Activated CD4-positive, alpha-beta memory T cell treated with anti-CD3 and anti-CD28 coated beads, Interleukin-2, amount 10 ng/mL, durations not matched to agents 7 days and 5 days (primary cell): ENCODE results near the gene PRKCA. TPM values are rescaled to one million over a fixed set of nuclear protein-coding genes. Genes with fewer than 3 reads are reported as not detected.

Source experiments
- CTCF ChIA-PET: fragments of 350-600 bp; sonication (Branson Sonifier 250); formaldehyde crosslinking; loops from one replicate; lab custom pipeline; 2021; ENCODE audit warnings: antibody characterized with exemption, inconsistent platforms; lab: Charles Lee
- POLR2A ChIA-PET: fragments of 350-600 bp; sonication (Branson Sonifier 250); formaldehyde crosslinking; loops from one replicate; lab custom pipeline; 2021; ENCODE audit warnings: antibody characterized with exemption; lab: Charles Lee
- DNase-seq: peaks from one replicate; pipeline ENCODE4 v3.0.0-alpha.2; 2020
- H3K27ac Mint-ChIP-seq: one replicate; pipeline ENCODE4 v1.8.0; 2021; ENCODE audit warnings: mild to moderate bottlenecking, mixed read lengths
- H3K27me3 Mint-ChIP-seq: one replicate; pipeline ENCODE4 v1.8.0; 2021; ENCODE audit warnings: mixed read lengths
- H3K36me3 Mint-ChIP-seq: one replicate; pipeline ENCODE4 v1.8.0; 2021; ENCODE audit warnings: low read depth, mixed read lengths
- H3K4me1 Mint-ChIP-seq: one replicate; pipeline ENCODE4 v1.8.0; 2021; ENCODE audit warnings: mixed read lengths
- H3K4me3 Mint-ChIP-seq: one replicate; pipeline ENCODE4 v1.8.0; 2021; ENCODE audit warnings: mild to moderate bottlenecking, mixed read lengths
- H3K9me3 Mint-ChIP-seq: one replicate; pipeline ENCODE4 v1.8.0; 2021; ENCODE audit warnings: mixed read lengths
- total RNA-seq, 2 experiments: library from RNA; stranded (reverse); gene quantifications; one replicate each; pipeline ENCODE4 v1.2.3, GENCODE V29; 2021

PRKCA gene
- total RNA-seq, 2 experiments from 2014 or later = 57.6 to 61.3 TPM

DNA sequence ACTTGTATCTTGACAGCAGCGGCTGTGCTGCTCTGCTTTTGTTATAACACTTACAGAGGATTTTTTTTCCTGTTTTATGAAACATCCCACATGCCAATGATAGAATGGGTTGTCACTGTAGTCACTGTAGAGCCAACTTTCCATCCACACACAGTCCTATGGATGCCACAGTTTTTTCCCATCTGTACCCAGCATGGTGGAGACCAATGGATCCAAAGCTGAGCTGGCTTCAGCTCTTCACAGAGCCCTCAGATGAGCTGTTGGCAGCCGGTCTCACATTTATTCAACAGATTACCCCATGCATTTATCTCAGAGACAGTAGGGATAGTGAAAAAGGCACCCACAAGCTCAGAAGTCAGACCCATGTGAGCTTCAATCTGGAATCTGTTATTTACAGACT lies 441.1 kb downstream of the PRKCA start:
- no peak overlapping the region for H3K27ac Mint-ChIP-seq
- H3K36me3 Mint-ChIP-seq = peaks cover 18% of the 10 kb centered on the region
- no peaks in the 10 kb centered on the region for H3K27me3 Mint-ChIP-seq
- no peaks in the 10 kb centered on the region for H3K9me3 Mint-ChIP-seq
- H3K4me1 Mint-ChIP-seq = no peaks in the 10 kb centered on the region
- H3K4me3 Mint-ChIP-seq = no peak overlapping the region
- ChIA-PET POLR2A (no interaction called here), CTCF (no interaction called here)
- DNase-seq = no peak

DNA sequence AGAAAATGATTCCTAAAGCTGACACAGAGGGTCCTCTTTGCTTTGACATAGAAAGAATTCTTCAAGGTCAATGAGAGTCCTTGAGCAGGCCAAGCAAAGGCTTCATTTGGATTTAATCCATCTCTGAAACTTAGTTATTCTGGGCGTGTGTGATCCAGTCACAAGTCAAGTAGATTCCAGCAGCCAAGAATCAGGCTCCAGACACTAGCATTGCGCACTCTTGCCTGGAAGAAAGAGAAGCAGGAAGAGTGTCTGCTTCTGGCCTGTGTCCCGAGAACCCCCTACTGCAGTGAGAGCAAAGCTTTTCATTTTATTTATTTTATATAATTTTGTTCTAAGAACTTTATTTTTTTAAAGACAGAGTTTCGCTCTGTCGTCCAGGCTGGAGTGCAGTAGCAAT lies 444.3 kb downstream of the PRKCA start:
- ChIA-PET CTCF (no interaction called here), POLR2A (no interaction called here)
- peaks cover 24% of the 10 kb centered on the region for H3K36me3 Mint-ChIP-seq

DNA sequence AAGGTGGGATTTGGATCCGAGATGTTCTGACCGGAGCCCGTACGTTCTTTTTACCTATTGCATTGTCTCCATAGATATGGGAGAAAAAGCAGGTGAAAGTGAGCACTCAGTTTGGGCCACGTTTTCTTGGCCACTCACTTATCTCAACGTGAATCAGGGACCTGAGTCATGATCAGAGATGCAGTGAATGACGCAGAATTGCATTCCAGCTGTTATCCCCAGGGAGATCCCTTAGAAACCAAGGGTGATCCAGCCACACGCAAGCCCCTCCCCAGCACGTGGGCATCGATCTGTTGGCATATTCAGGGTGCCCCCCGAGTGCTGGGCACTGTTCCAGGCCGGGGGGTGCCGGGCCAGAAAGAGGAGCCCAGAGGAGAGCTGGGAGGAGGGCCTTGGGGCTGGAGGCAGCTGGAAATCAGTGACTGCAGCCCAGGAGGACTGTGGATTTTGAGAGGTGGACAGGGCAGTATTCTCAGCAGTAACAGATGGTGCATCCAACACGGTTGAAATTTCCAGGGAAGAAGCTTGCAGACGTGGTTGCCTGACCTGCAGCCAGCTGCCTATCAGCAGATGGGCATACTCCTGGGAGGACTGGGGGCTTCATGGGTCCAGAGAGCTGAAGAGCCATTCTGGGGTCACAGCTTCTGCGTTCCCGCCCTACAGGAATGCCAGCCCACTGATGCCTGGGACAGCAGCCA lies 445.3 kb downstream of the PRKCA start:
- Mint-ChIP-seq H3K4me1 (no peaks in the 10 kb centered on the region), H3K9me3 (no peaks in the 10 kb centered on the region), H3K36me3 (peaks cover 15% of the 10 kb centered on the region), H3K27ac (no peak overlapping the region), H3K4me3 (no peak overlapping the region), H3K27me3 (no peaks in the 10 kb centered on the region)
- DNase-seq = no peak
- CTCF ChIA-PET = no interaction called here
- POLR2A ChIA-PET = no interaction called here

More for the DNA sequence above, 444.3 kb downstream of the PRKCA start:
- H3K4me3 Mint-ChIP-seq = no peak overlapping the region
- H3K27me3 Mint-ChIP-seq = no peaks in the 10 kb centered on the region
- no peak for DNase-seq
- no peaks in the 10 kb centered on the region for H3K4me1 Mint-ChIP-seq
- no peak overlapping the region for H3K27ac Mint-ChIP-seq
- no peaks in the 10 kb centered on the region for H3K9me3 Mint-ChIP-seq

DNA sequence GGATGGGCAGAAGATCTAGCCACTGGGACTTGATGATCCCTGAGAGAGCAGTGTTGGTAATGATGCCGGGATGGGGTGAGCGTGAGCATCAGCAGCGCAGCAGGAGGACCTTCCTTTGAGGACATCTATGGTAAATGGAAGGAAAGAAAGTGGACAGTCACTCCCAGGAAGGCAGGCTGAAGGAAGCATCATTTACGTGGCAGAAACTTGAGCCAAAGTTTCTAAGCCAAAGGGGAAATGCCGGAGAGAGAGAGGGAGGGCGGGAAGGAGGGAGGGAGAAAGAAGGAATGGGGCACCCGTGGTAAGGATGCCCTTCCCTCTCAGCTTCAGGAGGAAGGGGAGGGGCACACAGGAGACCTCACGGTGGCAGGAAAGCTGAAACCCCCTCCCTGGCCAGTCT lies 446.2 kb downstream of the PRKCA start:
- Mint-ChIP-seq H3K36me3 (peaks cover 16% of the 10 kb centered on the region), H3K27ac (no peak overlapping the region), H3K4me1 (no peaks in the 10 kb centered on the region), H3K9me3 (no peaks in the 10 kb centered on the region), H3K4me3 (no peak overlapping the region), H3K27me3 (no peaks in the 10 kb centered on the region)
- ChIA-PET CTCF (no interaction called here), POLR2A (no interaction called here)
- no peak for DNase-seq

DNA sequence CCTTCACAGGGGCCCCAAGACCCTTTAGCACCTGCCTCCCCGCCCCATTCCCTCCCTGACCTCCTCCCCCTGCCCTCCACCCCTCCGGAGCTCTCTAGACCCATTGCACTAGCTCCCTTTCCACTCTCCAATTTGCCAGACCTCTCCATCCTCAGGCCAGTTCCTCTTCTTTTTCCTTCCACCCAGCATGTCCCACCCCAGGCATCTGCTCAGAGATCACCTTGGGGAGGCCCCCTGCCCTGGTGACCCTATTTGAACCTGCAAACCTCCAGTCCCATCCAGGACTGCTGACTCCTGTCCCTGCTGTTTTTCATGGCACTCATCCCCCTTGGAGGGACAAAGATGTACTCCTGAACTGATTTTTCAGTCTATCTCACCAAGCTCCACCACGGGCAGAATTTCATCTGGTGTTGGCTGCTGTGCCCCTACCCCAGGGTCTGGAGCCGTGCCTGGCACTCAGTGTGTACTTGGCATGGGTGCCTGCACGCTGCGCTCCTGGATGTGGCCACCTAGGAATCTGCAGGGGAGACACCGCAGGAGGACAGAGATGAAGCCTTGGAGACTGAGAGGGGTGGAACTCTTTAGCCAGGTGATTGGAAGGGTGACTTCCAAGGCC lies 446.9 kb downstream of the PRKCA start:
- peaks cover 16% of the 10 kb centered on the region for H3K36me3 Mint-ChIP-seq
- CTCF ChIA-PET = no interaction called here
- H3K4me1 Mint-ChIP-seq = no peaks in the 10 kb centered on the region
- no peak overlapping the region for H3K4me3 Mint-ChIP-seq
- H3K27ac Mint-ChIP-seq = no peak overlapping the region
- H3K27me3 Mint-ChIP-seq = no peaks in the 10 kb centered on the region
- no peak for DNase-seq
- POLR2A ChIA-PET = no interaction called here
- H3K9me3 Mint-ChIP-seq = no peaks in the 10 kb centered on the region

DNA sequence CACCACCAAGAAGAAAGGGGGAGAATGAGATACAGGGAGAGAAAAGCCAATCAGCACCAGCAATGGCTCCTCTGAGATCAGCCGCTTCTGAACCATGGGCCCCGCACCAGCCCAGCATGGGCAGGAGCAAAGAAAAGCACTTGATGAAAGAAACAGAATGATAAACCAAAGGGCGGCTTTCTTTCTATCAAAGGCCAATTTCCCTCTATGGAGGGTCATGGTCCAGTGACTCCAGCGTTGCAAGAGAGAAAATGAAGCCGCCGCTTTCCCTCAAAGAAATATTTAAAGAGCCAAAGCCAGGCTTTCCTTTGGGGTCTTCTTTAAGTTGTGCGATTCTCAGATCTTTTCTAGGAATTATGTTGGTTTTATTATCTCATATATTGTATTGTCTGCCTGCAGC lies 447.7 kb downstream of the PRKCA start:
- POLR2A ChIA-PET = no interaction called here
- Mint-ChIP-seq H3K4me3 (no peak overlapping the region), H3K36me3 (peaks cover 24% of the 10 kb centered on the region), H3K27ac (no peak overlapping the region), H3K27me3 (no peaks in the 10 kb centered on the region), H3K9me3 (no peaks in the 10 kb centered on the region), H3K4me1 (no peaks in the 10 kb centered on the region)
- CTCF ChIA-PET = no interaction called here
- no peak for DNase-seq

DNA sequence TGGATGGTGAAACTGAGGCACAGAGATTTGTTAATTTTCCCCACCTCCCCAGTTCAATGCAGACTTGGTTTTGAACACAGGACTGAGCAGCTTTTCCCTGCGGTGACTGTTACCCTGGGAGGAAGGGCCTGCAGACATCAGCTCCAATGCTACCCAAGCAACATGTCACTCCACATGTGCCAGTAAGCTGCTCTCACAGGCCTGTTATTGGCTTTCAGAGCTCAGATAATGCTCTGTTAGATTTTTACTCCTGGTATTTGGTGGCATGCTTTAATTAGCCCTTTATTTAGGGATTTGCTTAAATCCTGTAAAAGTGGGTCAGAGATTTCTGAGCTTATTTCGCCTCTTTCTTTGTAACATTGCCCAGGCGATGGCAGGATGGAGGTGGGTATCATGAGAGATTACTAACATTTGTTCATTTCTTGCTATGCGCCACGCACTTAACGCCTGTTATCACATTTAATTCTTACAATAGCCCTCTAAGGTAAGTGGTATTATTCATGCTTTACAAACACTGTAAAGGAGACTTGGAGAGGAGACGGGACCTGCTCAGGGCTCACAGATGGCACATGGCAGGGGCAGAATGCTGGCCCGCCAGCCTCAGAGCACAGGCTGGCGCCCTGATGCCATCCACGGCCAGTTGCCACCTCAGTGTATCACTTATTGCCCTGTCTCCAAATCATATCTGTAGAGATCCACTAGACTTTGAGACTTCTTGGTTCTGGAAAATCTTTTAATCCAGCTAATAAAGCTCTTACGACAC lies 448.5 kb downstream of the PRKCA start:
- no peak for DNase-seq
- Mint-ChIP-seq H3K36me3 (peaks cover 30% of the 10 kb centered on the region), H3K27me3 (no peaks in the 10 kb centered on the region), H3K4me1 (no peaks in the 10 kb centered on the region), H3K27ac (no peak overlapping the region), H3K4me3 (no peak overlapping the region), H3K9me3 (no peaks in the 10 kb centered on the region)
- ChIA-PET CTCF (no interaction called here), POLR2A (no interaction called here)

DNA sequence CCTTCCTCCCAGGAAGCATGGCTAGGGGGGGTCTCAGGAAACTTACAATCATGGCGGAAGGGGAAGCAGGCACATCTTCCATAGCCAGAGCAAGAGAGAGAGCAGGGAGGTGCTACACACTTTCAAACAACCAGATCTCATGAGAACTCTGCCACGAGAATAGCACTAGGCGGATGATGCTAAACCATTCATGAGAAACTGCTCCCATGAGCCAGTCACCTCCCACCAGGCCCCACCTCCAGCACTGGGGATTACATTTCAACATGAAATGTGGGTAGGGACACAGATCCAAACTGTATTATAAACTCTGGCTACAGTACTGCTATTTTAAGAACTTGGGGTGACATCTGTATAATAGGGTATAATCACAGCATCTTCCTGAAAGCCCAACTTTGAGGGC lies 449.4 kb downstream of the PRKCA start:
- Mint-ChIP-seq H3K27me3 (no peaks in the 10 kb centered on the region), H3K9me3 (no peaks in the 10 kb centered on the region), H3K4me1 (no peaks in the 10 kb centered on the region), H3K4me3 (no peak overlapping the region), H3K36me3 (peaks cover 34% of the 10 kb centered on the region), H3K27ac (no peak overlapping the region)
- POLR2A ChIA-PET = no interaction called here
- CTCF ChIA-PET = no interaction called here
- no peak for DNase-seq

DNA sequence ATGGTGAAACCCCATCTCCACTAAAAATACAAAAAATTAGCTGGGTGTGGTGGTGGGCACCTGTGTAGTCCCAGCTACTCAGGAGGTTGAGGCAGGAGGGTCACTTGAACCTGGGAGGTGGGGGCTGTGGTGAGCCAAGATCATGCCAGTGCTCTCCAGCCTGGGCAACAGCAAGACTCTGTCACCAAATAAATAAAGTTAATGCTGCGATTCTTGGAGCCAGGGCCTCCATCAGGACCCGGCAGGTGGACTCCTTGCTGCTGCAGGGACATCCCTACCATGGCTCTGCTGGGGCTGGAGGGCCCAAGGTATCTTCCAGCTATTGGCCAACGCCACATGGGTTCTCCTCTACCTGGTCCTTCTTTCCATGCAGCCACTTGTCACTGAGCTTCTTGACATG lies 450.0 kb downstream of the PRKCA start:
- H3K36me3 Mint-ChIP-seq = peaks cover 39% of the 10 kb centered on the region
- no peaks in the 10 kb centered on the region for H3K27me3 Mint-ChIP-seq
- H3K4me1 Mint-ChIP-seq = no peaks in the 10 kb centered on the region
- DNase-seq = no peak
- H3K4me3 Mint-ChIP-seq = no peak overlapping the region
- ChIA-PET POLR2A (no interaction called here), CTCF (interaction anchor here (0.7 kb wide), 1 partner anchor 24 kb away, joined by 3 read pairs; no protein-coding TSS in a partner anchor)
- no peak overlapping the region for H3K27ac Mint-ChIP-seq
- no peaks in the 10 kb centered on the region for H3K9me3 Mint-ChIP-seq

DNA sequence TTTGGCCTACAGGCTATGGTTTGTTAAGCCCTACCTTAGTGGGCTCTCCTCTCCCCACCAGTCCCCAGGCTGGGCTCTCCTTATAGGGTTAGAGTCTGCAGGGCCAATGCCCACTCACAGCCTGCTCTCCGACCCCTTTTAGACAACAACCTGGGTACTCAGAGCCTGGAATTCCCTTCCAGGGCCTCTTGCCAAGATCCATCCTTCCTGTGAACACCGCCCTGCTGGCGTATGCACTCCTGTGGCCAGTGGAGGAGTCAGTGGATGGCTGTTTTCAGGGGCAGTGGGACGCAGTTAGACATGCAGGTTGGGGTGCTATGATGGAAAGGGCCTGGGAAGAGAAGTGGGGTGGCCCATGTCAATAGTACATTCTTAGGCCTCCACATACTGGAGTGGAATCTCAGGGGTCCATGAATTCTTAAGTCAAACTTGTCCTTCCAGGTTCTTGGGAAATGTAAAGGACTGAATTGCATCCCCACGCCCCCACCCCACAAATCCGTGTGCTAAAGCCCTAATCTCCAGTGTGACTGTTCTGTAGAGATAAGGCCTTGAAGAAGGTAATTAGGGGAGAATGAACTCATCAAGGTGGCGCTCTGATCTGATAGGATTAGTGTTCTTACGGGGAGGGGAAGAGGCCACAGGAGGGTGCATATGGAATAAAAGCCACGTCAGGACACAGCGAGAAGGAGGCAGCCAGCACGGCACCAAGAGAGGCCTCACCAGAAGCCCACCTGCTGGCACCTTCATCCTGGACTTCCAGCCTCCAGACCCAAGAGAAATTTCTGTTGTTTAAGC lies 450.9 kb downstream of the PRKCA start:
- ChIA-PET POLR2A (no interaction called here), CTCF (interaction anchor here (0.7 kb wide), 1 partner anchor 25 kb away, joined by 3 read pairs; no protein-coding TSS in a partner anchor)
- Mint-ChIP-seq H3K36me3 (peaks cover 37% of the 10 kb centered on the region), H3K27ac (no peak overlapping the region), H3K9me3 (no peaks in the 10 kb centered on the region), H3K4me1 (no peaks in the 10 kb centered on the region), H3K27me3 (no peaks in the 10 kb centered on the region), H3K4me3 (no peak overlapping the region)
- DNase-seq = no peak

DNA sequence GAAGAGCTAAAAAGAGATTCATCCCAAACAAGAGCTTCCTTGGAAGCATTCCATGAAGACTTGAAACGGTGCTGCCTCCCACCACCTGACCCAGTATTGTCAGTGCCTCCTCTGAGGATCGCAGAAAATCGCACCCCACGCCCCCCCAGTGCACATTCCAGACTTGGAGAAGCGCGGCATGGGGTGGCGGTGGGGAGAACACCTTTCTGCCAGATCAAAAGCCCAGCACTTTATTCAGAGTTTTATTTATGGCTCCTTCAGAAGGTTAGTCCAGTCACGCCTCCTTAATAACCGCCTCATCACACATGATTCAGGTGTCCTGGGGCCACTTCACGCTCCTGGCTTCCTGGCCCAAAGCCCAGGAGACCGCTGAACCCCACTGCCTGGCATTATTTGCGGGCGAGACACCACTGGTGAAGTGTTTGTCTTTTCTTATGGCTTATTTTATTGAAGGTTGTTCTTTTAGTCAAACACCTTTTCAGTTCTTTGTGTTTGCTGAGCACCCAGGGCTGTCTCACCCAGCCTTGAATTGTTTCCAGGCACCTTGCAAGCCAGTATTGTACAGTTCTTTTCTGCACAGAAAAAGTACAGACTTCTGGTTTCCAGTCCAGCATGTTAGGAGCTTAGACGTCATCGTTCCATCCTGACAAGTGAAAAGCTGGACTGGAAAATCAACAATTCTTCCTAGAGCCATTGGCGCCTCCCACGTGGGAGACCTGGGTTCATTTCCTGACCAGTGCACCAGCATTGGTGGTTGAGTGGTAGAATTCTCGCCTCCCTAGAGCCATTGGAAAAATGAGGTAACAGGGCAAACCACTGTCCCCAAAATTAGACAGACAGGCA lies 452.9 kb downstream of the PRKCA start:
- Mint-ChIP-seq H3K4me1 (no peaks in the 10 kb centered on the region), H3K4me3 (no peak overlapping the region), H3K27ac (no peak overlapping the region), H3K27me3 (no peaks in the 10 kb centered on the region), H3K9me3 (no peaks in the 10 kb centered on the region), H3K36me3 (peaks cover 35% of the 10 kb centered on the region)
- POLR2A ChIA-PET = no interaction called here
- CTCF ChIA-PET = no interaction called here
- DNase-seq = no peak

DNA sequence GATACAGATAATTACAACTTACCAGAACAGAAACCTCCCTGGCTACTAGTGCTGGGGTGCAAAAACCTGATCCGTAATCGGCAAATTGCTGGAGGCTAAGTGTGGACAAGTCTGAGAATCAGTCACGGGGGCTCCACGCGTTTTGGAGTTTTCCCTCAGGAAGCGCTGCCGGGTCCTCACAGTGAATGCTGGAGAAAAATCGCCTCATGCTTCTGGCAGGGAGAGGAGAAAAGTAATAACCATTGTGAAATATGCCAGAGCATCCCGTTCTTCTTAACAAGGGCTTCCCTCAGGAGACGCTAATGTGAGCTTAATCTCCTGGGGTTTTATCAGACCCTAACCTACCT lies 453.5 kb downstream of the PRKCA start:
- no peaks in the 10 kb centered on the region for H3K9me3 Mint-ChIP-seq
- ChIA-PET CTCF (no interaction called here), POLR2A (no interaction called here)
- no peaks in the 10 kb centered on the region for H3K27me3 Mint-ChIP-seq
- no peak overlapping the region for H3K4me3 Mint-ChIP-seq
- H3K27ac Mint-ChIP-seq = no peak overlapping the region
- H3K36me3 Mint-ChIP-seq = peaks cover 34% of the 10 kb centered on the region
- DNase-seq = no peak
- H3K4me1 Mint-ChIP-seq = no peaks in the 10 kb centered on the region
